ENCODE data around the gene TRAIP. TPM values are rescaled to one million over a fixed set of nuclear protein-coding genes. Genes with fewer than 3 reads are reported as not detected.

The TRAIP gene
- total RNA-seq, 1 experiment from 2014 or later = 18.5 TPM

DNA sequence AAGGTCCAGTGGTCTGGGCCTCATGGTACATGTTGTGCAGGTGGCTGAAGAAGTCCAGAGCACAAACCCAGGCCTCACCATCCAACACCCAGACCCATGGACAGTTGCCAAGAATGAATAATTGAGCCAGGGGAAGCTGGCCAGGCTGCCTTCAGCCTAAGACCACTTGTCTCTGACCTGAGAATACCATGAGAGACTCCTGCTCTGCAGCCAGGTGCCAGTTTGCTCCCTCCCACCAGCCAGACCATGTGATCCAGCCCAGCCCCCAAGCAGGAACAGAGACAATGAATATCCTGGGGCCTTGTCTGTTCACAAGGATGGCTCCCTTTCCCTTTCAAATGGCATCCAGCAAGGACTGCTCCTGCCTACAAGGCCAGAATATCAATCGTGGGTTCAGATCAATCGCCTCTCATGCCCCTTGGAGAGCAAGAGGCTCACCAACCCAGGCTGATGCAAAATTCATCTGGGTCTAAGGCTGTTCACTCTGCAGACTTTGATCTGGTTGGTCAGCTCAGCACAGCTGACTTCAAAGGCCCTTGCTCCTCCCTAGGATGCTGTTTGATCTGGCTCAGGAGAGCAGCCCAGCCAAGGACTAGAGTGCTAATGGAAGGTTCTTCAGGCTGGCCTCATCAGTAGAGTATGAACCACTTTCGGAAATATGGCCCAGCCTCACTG, 13.4 kb downstream of the TRAIP start:
- Histone ChIP-seq H3K4me1 (ENCODE audit: control insufficient read depth, insufficient read depth, low read length) (no peaks in the 10 kb centered on the region), H3K36me3 (ENCODE audit: control insufficient read depth, insufficient read depth, low read length) (peaks cover 2% of the 10 kb centered on the region; the same call in 1 of the 2 replicates), H3K27ac (ENCODE audit: low read length) (no peak overlapping the region), H3K4me3 (ENCODE audit: low read depth in 2 of 2, low read length in 2 of 2) (no peak overlapping the region), H3K9me3 (ENCODE audit: control insufficient read depth, insufficient read depth, low read depth, low read length) (no peaks in the 10 kb centered on the region), H3K27me3 (ENCODE audit: control insufficient read depth, insufficient read depth, low read length) (no peaks in the 10 kb centered on the region)
- ATAC-seq = no peak
- BruUV-seq (replicated peaks) = no TSS peak
- DNase-seq (ENCODE audit: low read depth, low spot score) = no peak
- in situ Hi-C loops (cut with HindIII; ENCODE audit: low pct_unique_long_range_greater_than_20kb, low sequenced_read_pairs) (no loop called here), intact Hi-C loops (cut with micrococcal nuclease; ENCODE audit: unreplicated experiment) (no loop called here)
- CTCF ChIA-PET = no interaction called here
- no peak for TF ChIP-seq TCF7L2 (IDR thresholded peaks at IDR 0.05; ENCODE audit: low read depth, low read length)
- TF ChIP-seq, protein P1, sequence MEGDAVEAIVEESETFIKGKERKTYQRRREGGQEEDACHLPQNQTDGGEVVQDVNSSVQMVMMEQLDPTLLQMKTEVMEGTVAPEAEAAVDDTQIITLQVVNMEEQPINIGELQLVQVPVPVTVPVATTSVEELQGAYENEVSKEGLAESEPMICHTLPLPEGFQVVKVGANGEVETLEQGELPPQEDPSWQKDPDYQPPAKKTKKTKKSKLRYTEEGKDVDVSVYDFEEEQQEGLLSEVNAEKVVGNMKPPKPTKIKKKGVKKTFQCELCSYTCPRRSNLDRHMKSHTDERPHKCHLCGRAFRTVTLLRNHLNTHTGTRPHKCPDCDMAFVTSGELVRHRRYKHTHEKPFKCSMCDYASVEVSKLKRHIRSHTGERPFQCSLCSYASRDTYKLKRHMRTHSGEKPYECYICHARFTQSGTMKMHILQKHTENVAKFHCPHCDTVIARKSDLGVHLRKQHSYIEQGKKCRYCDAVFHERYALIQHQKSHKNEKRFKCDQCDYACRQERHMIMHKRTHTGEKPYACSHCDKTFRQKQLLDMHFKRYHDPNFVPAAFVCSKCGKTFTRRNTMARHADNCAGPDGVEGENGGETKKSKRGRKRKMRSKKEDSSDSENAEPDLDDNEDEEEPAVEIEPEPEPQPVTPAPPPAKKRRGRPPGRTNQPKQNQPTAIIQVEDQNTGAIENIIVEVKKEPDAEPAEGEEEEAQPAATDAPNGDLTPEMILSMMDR (IDR thresholded peaks at IDR 0.05) = no peak
- TF ChIP-seq, protein P2, sequence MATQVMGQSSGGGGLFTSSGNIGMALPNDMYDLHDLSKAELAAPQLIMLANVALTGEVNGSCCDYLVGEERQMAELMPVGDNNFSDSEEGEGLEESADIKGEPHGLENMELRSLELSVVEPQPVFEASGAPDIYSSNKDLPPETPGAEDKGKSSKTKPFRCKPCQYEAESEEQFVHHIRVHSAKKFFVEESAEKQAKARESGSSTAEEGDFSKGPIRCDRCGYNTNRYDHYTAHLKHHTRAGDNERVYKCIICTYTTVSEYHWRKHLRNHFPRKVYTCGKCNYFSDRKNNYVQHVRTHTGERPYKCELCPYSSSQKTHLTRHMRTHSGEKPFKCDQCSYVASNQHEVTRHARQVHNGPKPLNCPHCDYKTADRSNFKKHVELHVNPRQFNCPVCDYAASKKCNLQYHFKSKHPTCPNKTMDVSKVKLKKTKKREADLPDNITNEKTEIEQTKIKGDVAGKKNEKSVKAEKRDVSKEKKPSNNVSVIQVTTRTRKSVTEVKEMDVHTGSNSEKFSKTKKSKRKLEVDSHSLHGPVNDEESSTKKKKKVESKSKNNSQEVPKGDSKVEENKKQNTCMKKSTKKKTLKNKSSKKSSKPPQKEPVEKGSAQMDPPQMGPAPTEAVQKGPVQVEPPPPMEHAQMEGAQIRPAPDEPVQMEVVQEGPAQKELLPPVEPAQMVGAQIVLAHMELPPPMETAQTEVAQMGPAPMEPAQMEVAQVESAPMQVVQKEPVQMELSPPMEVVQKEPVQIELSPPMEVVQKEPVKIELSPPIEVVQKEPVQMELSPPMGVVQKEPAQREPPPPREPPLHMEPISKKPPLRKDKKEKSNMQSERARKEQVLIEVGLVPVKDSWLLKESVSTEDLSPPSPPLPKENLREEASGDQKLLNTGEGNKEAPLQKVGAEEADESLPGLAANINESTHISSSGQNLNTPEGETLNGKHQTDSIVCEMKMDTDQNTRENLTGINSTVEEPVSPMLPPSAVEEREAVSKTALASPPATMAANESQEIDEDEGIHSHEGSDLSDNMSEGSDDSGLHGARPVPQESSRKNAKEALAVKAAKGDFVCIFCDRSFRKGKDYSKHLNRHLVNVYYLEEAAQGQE (IDR thresholded peaks at IDR 0.05; ENCODE audit: insufficient read depth in 1 of 2, low read depth in 2 of 2, low read length in 1 of 2) = no peak
- TF ChIP-seq POLR2AphosphoS5 (IDR thresholded peaks at IDR 0.05; ENCODE audit: low read depth, low read length) = no peak
- no peak for TF ChIP-seq SIN3A (IDR thresholded peaks at IDR 0.05; ENCODE audit: borderline replicate concordance, insufficient read depth, low read depth, low read length)
- POLR2A ChIA-PET = no interaction called here

DNA sequence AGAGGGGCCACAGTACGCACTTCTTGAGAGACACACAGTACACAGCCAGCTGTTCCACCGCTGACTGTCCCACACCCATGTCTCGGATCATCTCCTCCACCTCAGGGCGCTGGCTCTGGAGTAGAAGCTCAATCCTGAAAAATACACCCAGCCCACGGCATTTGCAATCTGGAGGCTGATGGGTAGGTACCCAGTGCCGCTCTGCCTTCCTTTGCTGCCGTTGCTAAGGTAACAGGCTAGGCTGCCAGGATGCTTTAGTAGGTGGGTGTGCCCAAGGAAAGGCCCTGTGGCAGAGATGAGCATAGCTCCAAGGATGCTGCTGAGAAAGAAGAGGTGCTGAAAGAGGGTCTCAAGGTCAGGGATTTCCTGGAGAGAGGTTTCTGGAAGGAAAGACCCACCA, 14.6 kb downstream of the TRAIP start:
- CTCF ChIA-PET = interaction anchor here (0.6 to 1.1 kb wide), 3 partner anchors 29 to 118 kb away, joined by 3 read pairs; partner anchors contain the start of genes GMPPB and UBA7
- no peaks in the 10 kb centered on the region for H3K27me3 ChIP-seq (ENCODE audit: control insufficient read depth, insufficient read depth, low read length)
- TF ChIP-seq, protein P2 (IDR thresholded peaks at IDR 0.05; ENCODE audit: insufficient read depth in 1 of 2, low read depth in 2 of 2, low read length in 1 of 2) = no peak
- TF ChIP-seq SIN3A (IDR thresholded peaks at IDR 0.05; ENCODE audit: borderline replicate concordance, insufficient read depth, low read depth, low read length) (no peak), POLR2AphosphoS5 (IDR thresholded peaks at IDR 0.05; ENCODE audit: low read depth, low read length) (no peak), TCF7L2 (IDR thresholded peaks at IDR 0.05; ENCODE audit: low read depth, low read length) (no peak)
- TF ChIP-seq, protein P1 (IDR thresholded peaks at IDR 0.05) = no peak
- no peak overlapping the region for H3K27ac ChIP-seq (ENCODE audit: low read length)
- no peaks in the 10 kb centered on the region; the same call in 1 of the 2 replicates for H3K36me3 ChIP-seq (ENCODE audit: control insufficient read depth, insufficient read depth, low read length)
- POLR2A ChIA-PET = no interaction called here
- in situ Hi-C loops (cut with HindIII; ENCODE audit: low pct_unique_long_range_greater_than_20kb, low sequenced_read_pairs) = no loop called here
- no peaks in the 10 kb centered on the region for H3K4me1 ChIP-seq (ENCODE audit: control insufficient read depth, insufficient read depth, low read length)
- no TSS peak for BruUV-seq (replicated peaks)
- H3K9me3 ChIP-seq (ENCODE audit: control insufficient read depth, insufficient read depth, low read depth, low read length) = no peaks in the 10 kb centered on the region
- ATAC-seq = no peak
- no peak overlapping the region for H3K4me3 ChIP-seq (ENCODE audit: low read depth in 2 of 2, low read length in 2 of 2)
- intact Hi-C loops (cut with micrococcal nuclease; ENCODE audit: unreplicated experiment) = no loop called here
- no peak for DNase-seq (ENCODE audit: low read depth, low spot score)

Data from Panc1 (cell line).